HG03378 (cell line): ENCODE data around the gene TSSC4.

Source experiments
- ATAC-seq: cut with Tn5 transposase; IDR thresholded peaks from one replicate; pipeline ENCODE4 v1.9.1; 2021; ENCODE audit warnings: mild to moderate bottlenecking, moderate library complexity; ENCODE audit not compliant: unreplicated experiment

TSSC4 gene

GRCh38 chr11:2415601-2416380, 15.2 kb downstream of the TSSC4 start:
- no peak for ATAC-seq

DNA sequence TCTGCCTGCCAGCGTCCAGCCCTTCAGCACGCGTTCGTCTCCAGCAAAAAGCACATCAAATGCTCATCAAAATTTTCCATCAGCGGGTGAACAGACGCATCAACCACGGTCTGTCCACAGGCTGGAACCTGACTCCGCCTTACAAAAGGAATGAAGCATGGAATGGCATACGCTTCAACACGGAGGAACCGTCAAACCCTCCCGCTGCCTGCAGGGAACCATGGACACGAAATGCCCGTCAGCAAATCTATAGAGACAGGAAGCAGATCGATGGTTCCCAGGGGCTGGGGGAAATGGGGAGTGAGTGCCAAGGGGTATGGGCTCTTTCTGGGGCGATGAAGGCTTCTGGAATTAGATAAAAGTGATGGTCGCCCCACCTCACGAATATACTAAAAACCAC, 16.2 kb downstream of the TSSC4 start:
- no peak for ATAC-seq

GRCh38 chr11:2417856-2418692, 17.5 kb downstream of the TSSC4 start:
- ATAC-seq = no peak

DNA sequence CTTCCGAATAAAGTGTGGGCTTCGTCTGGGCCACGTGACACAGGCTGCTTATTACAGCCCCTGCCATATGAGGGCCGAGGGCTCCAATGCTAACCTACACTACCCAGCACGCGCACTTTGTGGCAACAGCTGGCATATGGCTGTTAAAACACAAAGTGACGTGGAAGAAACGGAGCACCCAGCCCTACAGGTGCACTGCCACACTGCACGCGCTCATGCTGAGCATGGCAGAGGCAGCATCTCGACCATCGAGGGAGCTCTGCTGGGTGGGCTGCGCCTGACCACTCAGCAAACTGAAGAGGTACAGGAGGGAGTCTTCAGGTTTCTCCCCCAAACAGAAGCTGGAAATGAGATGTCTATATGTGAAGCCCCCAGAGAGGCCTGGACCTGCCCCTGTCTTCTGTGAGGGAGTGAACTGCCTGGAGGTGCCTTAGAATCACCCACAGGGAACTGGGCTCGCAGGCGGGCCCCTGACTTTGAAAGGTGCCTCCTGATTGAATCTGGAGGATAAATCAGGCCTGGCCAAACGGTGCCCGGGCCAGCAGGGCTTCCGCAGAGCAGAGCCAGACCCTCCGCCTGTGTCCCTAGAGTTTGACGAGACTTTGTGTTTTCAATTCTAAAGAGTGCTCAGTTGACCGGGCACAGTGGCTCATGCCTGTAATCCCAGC, 18.3 kb downstream of the TSSC4 start:
- ATAC-seq = no peak

DNA sequence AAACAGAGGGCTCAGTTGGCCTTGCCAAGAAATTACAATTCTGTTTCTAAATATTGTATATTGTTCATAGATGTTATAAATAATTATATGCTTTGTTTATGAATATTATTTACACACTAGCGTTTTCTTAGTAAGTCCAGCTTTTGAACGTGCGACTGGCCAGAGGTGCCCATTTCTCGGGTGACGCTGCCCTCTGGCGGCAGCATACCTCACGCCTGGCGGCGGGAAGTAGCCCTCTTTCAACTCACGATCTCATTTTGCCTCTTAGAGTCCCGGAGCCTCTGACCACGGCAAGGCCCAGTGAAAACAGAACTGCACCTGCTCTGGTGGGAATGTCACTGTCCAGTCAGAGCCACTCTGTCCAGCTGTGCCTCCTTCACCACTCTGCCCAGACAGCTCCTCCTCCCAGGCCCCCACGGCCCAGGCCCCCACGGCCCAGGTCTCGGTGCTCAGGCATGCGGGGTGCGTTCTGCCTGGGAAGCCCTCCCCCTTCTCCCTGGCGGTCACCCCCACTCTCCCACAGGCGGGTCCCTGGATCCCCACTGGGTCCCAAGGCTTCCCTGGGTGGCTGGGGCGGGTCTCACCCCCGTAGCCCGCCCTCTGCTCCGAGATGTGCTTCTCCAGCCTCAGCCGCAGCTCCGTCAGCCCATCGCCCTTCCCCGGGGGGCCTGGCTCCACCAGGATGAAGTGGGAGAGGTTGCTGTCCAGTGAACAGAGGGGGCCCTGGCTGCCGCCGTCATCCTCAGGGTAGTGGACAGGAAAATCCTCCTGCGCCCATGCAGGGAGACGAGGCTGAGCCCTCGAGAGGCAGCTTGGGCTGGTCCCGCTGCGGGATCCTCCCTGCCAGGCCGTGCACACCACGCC, 19.3 kb downstream of the TSSC4 start:
- no peak for ATAC-seq

GRCh38 chr11:2420502-2421225, 20.1 kb downstream of the TSSC4 start:
- no peak for ATAC-seq

GRCh38 chr11:2421226-2421994, 20.9 kb downstream of the TSSC4 start:
- no peak for ATAC-seq

GRCh38 chr11:2421996-2422395, 21.4 kb downstream of the TSSC4 start:
- no peak for ATAC-seq

GRCh38 chr11:2422461-2423156, 22.1 kb downstream of the TSSC4 start:
- no peak for ATAC-seq

DNA sequence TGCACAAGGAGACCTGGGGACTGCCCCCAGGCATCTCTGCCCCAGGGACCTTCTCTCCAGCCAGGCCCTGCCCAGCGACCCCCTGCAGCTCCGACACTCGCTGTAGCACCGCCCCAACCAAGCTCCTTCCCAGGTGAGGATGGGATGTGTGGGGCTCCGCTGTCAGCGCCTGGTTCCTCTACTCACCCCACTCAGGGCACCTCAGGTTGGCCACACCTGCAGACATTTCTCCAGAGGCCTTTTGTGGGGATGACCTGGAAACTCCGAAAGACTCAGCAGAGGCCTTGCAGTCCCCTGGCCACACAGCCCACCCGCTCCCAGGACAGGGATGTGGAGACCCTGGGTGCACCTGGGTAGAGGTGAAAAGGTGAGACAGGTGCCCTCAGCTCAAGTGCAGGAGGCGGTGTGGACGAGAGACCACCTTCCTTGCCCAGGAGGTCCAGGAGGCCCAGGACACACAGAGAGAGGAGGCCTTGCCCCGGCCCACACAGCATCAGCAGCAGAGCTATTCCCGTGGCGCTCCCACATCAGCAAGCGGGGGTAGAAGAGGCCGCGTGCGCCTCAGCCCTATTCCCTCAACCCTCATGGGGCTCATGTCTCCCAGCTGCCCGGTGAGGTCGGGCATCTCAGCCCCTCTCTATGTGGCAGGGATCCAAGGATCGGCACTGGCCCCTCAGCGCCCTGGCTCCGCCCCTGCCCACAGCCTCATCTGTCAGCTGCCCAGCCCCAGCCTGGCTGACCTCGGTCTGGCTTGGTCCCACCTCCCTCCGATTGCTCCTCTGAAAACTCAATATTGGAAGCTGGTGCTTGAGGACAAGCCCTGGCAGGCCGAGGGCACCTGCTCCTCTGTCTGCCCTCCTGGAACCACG, 22.8 kb downstream of the TSSC4 start:
- no peak for ATAC-seq

GRCh38 chr11:2424811-2425495, 24.4 kb downstream of the TSSC4 start:
- ATAC-seq = no peak

DNA sequence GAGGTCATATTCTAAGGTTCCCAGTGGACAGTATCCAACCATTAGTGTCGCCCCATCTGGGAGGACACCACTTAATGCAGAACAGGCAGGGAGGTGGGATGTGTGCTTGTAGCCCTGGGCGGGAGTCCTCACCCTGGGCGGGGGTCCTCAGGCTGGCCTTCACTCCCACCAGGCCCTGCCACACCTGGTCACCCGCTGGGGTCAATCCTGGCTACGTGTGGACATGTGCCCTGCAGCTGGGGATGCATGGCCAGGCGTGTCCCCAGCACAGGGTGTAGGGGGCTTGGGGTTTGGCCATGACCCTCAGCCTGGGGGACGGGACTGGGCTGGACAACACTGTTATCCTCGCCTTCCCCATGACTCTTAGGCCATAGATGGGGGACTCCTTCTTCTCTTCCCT, 25.0 kb downstream of the TSSC4 start:
- no peak for ATAC-seq

- no peak for ATAC-seq
Observed at GRCh38 chr11:2426221-2426620, 25.7 kb downstream of the TSSC4 start.

- ATAC-seq = no peak
Observed at GRCh38 chr11:2426826-2427521, 26.4 kb downstream of the TSSC4 start.

DNA sequence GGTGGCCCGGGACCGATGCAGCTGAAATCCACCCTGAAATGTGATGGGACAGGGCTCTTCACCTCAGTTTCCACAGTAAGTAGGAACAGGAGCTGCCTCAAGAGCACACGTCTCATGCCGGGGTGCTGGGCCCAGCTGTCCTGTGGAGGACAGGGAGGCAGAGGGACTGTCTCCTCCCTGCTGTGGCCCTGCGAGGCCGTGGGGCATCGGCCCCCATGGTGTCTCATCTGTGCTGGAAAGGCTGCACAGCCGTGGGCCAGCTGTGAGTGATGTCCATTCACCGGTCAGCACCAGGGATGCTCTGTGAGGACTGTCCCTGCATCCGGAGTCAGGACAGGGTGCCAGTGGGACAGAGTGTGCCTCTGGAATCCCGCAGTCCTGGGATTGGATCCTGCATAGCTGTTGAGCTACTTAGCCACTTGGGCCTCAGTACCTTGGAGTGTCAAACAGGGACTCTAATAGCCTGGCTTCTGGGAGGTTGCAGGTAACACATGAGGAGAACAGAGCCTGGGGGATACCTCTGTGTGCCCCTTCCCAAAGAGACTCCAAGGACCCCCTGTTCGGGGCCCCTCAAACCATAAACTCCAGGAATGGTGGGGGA, 27.3 kb downstream of the TSSC4 start:
- no peak for ATAC-seq

DNA sequence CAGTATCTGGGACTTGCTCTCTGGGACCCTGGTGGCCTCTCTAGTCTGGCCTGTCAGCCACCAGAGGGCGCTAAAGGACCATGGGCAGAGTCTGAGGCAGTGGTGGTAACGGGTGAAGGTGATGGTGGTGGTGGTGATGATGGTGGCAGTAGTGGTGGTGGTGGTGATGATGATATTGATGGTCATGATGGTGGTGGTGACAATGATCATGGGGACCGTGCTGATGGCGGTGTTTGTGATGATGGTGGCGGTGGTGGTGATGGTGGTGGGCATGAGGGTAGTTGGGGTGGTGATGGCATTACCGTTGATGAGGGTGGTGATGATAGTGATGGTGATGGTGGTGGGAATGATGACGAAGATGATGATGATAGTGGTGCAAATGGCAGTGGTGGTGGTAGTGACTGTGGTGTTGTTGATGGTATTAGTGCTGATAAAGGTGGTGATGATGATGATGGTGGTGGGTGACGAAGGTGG, 27.8 kb downstream of the TSSC4 start:
- ATAC-seq = no peak
